Endothelial cell of umbilical vein (primary cell): Measurements from ENCODE around the gene KIAA1671. TPM values are rescaled to one million over a fixed set of nuclear protein-coding genes. Genes with fewer than 3 reads are reported as not detected.

Source experiments
- BruUV-seq: library from RNA; stranded (reverse); fragments of 400-500 nt; replicated peaks from 2 replicates; lab custom pipeline; 2021; lab: Mats Ljungman, UMichigan
- CTCF ChIA-PET: fragments of 300-600, 350-600 bp; sonication (Branson Sonifier 250); formaldehyde crosslinking; loops from one replicate; lab custom pipeline; 2021; ENCODE audit warnings: antibody characterized with exemption, inconsistent platforms; lab: Charles Lee
- POLR2A ChIA-PET: fragments of 300-600, 350-600 bp; sonication (Branson Sonifier 250); formaldehyde crosslinking; loops from one replicate; lab custom pipeline; 2021; ENCODE audit warnings: antibody characterized with exemption, inconsistent platforms; lab: Charles Lee
- DNase-seq: peaks from one replicate; pipeline ENCODE4 v3.0.0-alpha.2; 2011; ENCODE audit warnings: low read depth, low spot score
- FAIRE-seq: peaks from 2 replicates; lab custom pipeline; 2011; peaks lifted over from hg19 to GRCh38; lab: Jason Lieb, UNC
- H2AFZ ChIP-seq: 2 replicates; pipeline ENCODE4 v1.6.0; 2012; ENCODE audit warnings: low read depth, low read length, control low read depth, inconsistent platforms
- H3K27ac ChIP-seq: 2 replicates; pipeline ENCODE4 v1.5.1; 2011; ENCODE audit warnings: low read depth, mild to moderate bottlenecking, control low read depth, low read length, moderate library complexity; ENCODE audit not compliant: insufficient read depth
- H3K27me3 ChIP-seq, 2 experiments: 2 replicates each; pipeline versions ENCODE4 v1.6.0 to v1.6.1; 2011; ENCODE audit warnings: low read length in 2 of 2, mixed read lengths in 1 of 2; ENCODE audit not compliant: control insufficient read depth in 2 of 2, insufficient read depth in 2 of 2
- H3K36me3 ChIP-seq, 2 experiments: 2 replicates in 1 of 2; 3 replicates in 1 of 2; pipeline ENCODE4 v1.5.1; 2011; ENCODE audit warnings: low read length in 2 of 2, mild to moderate bottlenecking in 1 of 2, moderate library complexity in 1 of 2; ENCODE audit not compliant: control insufficient read depth in 2 of 2, insufficient read depth in 2 of 2; ENCODE audit errors: extremely low read depth in 1 of 2
- H3K4me1 ChIP-seq: 3 replicates; pipeline ENCODE4 v1.5.1; 2011; ENCODE audit warnings: mild to moderate bottlenecking, low read length; ENCODE audit not compliant: control insufficient read depth, insufficient read depth; ENCODE audit errors: extremely low read depth
- H3K4me2 ChIP-seq: 2 replicates; pipeline ENCODE4 v1.6.1; 2011; ENCODE audit warnings: low read length, control low read depth, mixed read lengths; ENCODE audit not compliant: insufficient read depth
- H3K4me3 ChIP-seq, 3 experiments: fragments of 200-600 bp in 1 of 3; sonication (generic), shearing (Covaris generic) in 1 of 3; replicated peaks in 1 of 3; 2 replicates each; pipeline ENCODE4 v1.5.1; 2011 to 2016; ENCODE audit warnings: control low read depth in 3 of 3, low read length in 3 of 3, mild to moderate bottlenecking in 2 of 3, inconsistent platforms in 1 of 3, low read depth in 1 of 3, moderate library complexity in 1 of 3; ENCODE audit not compliant: insufficient read depth in 1 of 3
- H3K79me2 ChIP-seq: 2 replicates; pipeline ENCODE4 v1.6.0; 2012; ENCODE audit warnings: low read length, inconsistent platforms; ENCODE audit not compliant: control insufficient read depth, insufficient read depth
- H3K9ac ChIP-seq: replicated peaks from 2 replicates; pipeline ENCODE3; 2011; ENCODE audit warnings: low read length, control low read depth; ENCODE audit not compliant: insufficient read depth; ENCODE audit errors: extremely low read depth
- H3K9me1 ChIP-seq: replicated peaks from 3 replicates; pipeline ENCODE4 v1.6.0; 2011; ENCODE audit warnings: mild to moderate bottlenecking, low read length; ENCODE audit not compliant: control insufficient read depth, insufficient read depth; ENCODE audit errors: extremely low read depth
- H3K9me3 ChIP-seq: replicated peaks from 2 replicates; pipeline ENCODE4 v1.5.1; 2012; ENCODE audit warnings: low read length, inconsistent platforms; ENCODE audit not compliant: control insufficient read depth, insufficient read depth
- H4K20me1 ChIP-seq: replicated peaks from 2 replicates; pipeline ENCODE3; 2011; ENCODE audit warnings: mild to moderate bottlenecking, low read length; ENCODE audit not compliant: control insufficient read depth, insufficient read depth; ENCODE audit errors: extremely low read depth
- CTCF ChIP-seq, 2 donors: IDR thresholded peaks; 1 replicate in 1 of 2; 2 replicates in 1 of 2; pipeline ENCODE4 v1.5.1; 2011; ENCODE audit warnings: low read length in 2 of 2, mild to moderate bottlenecking in 2 of 2, moderate library complexity in 2 of 2, control low read depth in 1 of 2, inconsistent platforms in 1 of 2, low read depth in 1 of 2; ENCODE audit not compliant: insufficient read depth in 1 of 2; ENCODE audit errors: extremely low read depth in 1 of 2
- EZH2 ChIP-seq: IDR thresholded peaks from 2 replicates; pipeline ENCODE4 v1.6.1; 2012; ENCODE audit warnings: borderline replicate concordance, low read depth, mild to moderate bottlenecking, moderate library complexity, low read length, inconsistent platforms; ENCODE audit not compliant: severe bottlenecking
- FOS ChIP-seq: IDR thresholded peaks from 2 replicates; pipeline ENCODE4 v1.6.1; 2011; ENCODE audit warnings: mild to moderate bottlenecking, low read length, moderate library complexity, borderline replicate concordance; ENCODE audit not compliant: insufficient read depth
- GATA2 ChIP-seq: IDR thresholded peaks from 2 replicates; pipeline ENCODE4 v1.7.0; 2011; ENCODE audit warnings: low read depth, mild to moderate bottlenecking, moderate library complexity, mixed read lengths, low read length; ENCODE audit not compliant: insufficient read length, insufficient read depth
- JUN ChIP-seq: IDR thresholded peaks from 2 replicates; pipeline ENCODE4 v1.6.1; 2011; ENCODE audit warnings: borderline replicate concordance, low read depth; ENCODE audit not compliant: insufficient read length, insufficient read depth
- MAX ChIP-seq: IDR thresholded peaks from 2 replicates; pipeline ENCODE4 v1.6.1; 2011; ENCODE audit not compliant: insufficient read depth, insufficient read length
- MYC ChIP-seq: IDR thresholded peaks from one replicate; pipeline ENCODE4 v1.6.1; 2011; ENCODE audit warnings: mild to moderate bottlenecking, low read depth, low read length
- POLR2A ChIP-seq: IDR thresholded peaks from 2 replicates; pipeline ENCODE4 v1.6.1; 2012; ENCODE audit warnings: low read depth, mild to moderate bottlenecking, control low read depth, low read length
- POLR2AphosphoS5 ChIP-seq: IDR thresholded peaks from 2 replicates; pipeline ENCODE4 v1.6.1; 2012; ENCODE audit warnings: low read depth, mild to moderate bottlenecking, control low read depth, low read length, moderate library complexity; ENCODE audit not compliant: insufficient read depth
- dilution Hi-C: fragments of 300-500 bp; cut with MboI; formaldehyde crosslinking; loops from one replicate; pipeline ENCODE4 v1.15.0; 2019; ENCODE audit warnings: low sequenced_read_pairs; ENCODE audit not compliant: extremely low pct_ligation_motif_present
- intact Hi-C: fragments of 100-400 bp; cut with micrococcal nuclease; formaldehyde crosslinking; loops from one replicate; pipeline ENCODE4 v1.10.0; 2022
- polyA plus RNA-seq, 4 experiments: library from polyadenylated mRNA; depleted of rRNA in 3 of 4; stranded (reverse) in 3 of 4; unstranded in 1 of 4; fragments of >200 nt; gene quantifications; 2 replicates each; pipeline versions ENCODE4 v1.2.1 to v1.2.3, GENCODE V29; 2011 to 2012; ENCODE audit warnings: missing spikeins in 1 of 4
- total RNA-seq: library from RNA; stranded (reverse); gene quantifications from 2 replicates; pipeline ENCODE4 v1.2.3, GENCODE V29; 2021

The KIAA1671 gene
- total and polyA plus RNA-seq, 2 donors (not counting 3 experiments of a cell fraction or from before 2014, with no cell fraction given), result 23.1 to 85.1 TPM

GRCh38 chr22:25176175-25176574, 223.7 kb downstream of the KIAA1671 start:
- TF ChIP-seq POLR2AphosphoS5 (no peak), MAX (no peak), GATA2 (no peak), JUN (no peak), FOS (no peak), CTCF (IDR thresholded peaks at IDR 0.05; ENCODE audit: extremely low read depth in 1 of 2, insufficient read depth in 1 of 2, low read depth in 1 of 2, low read length in 2 of 2) (no peak), POLR2A (no peak), MYC (no peak), EZH2 (no peak)
- peak; percentile 48 for FAIRE-seq
- Histone ChIP-seq H3K4me1 (no peaks in the 10 kb centered on the region), H3K9me3 (no peaks in the 10 kb centered on the region), H3K36me3 (peaks cover 18 to 36% of the 10 kb centered on the region in 2 experiments), H3K27ac (no peak overlapping the region), H3K4me2 (no peak overlapping the region), H2AFZ (no peak overlapping the region), H3K9ac (no peak overlapping the region), H3K9me1 (no peaks in the 10 kb centered on the region), H3K4me3 (no peak overlapping the region), H3K27me3 (no peaks in the 10 kb centered on the region), H3K79me2 (no peaks in the 10 kb centered on the region), H4K20me1 (no peaks in the 10 kb centered on the region)
- dilution Hi-C loops, result no loop called here
- intact Hi-C loops, result no loop called here
- BruUV-seq, result no TSS peak
- DNase-seq, result no peak
- ChIA-PET CTCF (interaction anchor here (0.9 to 1.9 kb wide), 5 partner anchors 11 to 225 kb away, joined by 3 to 7 read pairs (median 4); no protein-coding TSS in a partner anchor), POLR2A (no interaction called here)
